GM18520 (cell line): ENCODE results near the gene ALPG.
"Not testable (repeated sequence)": the region's sequence is repeated elsewhere in the genome, so short reads cannot be mapped to it uniquely, and the experiment has no call there.

Source experiments
- ATAC-seq: cut with Tn5 transposase; IDR thresholded peaks from one replicate; pipeline ENCODE4 v1.9.1; 2021; ENCODE audit not compliant: unreplicated experiment

ALPG gene

DNA sequence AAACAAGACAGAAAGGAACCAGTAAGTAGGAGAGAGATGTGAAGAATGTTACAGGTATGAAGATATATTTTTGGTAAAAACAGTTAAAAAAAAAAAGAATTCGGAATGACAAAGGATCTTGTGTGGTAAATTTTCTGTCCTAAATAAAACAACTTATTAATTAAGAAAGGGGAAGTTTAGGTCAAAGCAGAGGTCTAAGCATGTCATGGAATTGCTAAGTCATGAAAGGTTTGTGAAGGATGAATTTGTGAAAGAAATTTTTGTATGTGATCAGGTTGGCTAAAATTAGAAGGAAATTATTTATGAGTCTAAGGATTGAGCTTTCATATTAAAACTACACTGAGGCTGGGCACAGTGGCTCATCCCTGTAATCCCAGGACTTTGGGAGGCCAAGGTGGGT lies 11.1 kb upstream of the ALPG start:
- ATAC-seq = no peak

DNA sequence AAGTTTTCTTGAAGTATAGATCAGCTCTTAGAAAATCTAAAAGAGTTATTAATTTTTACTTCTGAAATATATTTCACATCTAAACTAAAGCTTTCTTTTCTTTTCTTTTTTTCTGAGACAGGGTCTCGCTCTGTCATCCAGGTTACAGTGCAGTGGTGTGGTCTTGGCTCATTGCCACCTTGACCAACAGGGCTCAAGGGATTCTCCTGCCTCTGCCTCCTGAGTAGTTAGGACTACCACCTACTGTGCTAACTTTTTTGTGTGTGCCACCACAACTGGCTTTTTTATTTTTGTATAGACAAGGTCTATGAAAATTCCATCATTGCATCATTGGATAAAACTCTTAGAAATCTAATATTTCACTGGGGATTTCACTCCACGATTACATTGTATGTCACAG lies 10.0 kb upstream of the ALPG start:
- ATAC-seq = no peak

DNA sequence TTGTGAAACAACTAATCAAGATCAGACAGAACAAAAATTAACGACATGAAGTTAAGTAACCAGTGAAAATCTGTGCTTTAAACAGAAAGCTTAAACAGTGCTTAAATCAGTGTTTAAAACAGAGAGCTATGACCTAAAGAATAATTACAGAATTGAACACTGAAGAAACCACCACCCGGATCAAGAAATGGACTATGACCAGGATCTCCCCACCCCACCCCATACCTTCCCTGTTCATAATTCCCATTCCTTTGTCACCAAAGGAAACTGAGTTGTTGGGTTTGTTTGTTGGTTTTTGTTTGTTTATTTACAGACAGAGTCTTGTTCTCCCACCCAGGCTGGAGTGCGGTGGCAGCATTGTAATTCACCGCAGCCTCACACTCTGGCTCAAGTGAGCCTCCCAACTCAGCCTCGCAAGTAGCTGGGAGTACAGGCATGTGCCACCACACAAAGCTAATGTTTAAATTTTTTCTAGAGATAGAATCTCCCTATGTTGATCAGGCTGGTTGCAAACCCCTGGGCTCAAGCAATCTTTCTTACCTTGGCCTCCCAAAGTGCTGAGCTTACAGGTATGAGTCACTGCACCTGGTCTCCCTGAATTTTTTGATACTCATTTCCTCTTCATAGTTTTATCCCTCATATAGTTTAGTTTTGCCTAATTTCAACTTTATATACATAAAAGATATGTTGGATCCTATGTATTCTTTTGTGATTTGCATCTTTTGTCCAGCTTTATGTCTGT lies 8.2 kb upstream of the ALPG start:
- no peak for ATAC-seq

DNA sequence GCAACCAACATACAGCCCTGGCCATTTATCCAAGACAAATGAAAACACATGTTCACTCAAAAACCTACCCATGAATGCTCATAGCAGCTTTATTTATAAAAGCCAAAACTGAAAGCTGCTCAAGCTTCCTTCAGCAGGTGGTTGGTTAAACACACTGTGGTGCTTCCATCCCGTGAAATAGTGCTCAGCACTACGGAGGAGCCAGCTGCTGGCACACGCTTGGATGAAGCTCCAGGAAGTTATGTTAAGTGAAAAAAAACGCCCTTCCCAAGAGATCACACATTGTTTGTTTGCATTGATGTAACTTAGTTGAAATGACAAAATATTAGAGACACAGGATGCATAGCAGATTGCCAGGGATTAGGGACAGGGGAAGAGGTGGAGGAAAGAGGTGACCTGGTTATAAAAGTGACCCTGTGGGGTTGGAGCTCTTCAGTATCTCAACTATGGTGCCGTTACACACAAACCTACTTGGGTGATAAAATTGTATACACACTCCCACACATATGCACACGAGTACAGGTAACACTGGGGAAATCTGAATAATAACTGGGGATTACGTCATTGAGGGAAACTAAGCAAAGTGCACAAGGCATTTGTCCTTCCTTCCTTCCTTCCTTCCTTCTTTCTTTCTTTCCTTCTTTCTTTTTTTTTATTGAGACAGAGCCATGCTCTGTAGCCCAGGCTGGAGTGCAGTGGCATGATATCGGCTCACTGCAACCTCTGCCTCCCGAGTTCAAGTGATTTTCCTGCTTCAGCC lies 6.2 kb upstream of the ALPG start:
- ATAC-seq = no peak

DNA sequence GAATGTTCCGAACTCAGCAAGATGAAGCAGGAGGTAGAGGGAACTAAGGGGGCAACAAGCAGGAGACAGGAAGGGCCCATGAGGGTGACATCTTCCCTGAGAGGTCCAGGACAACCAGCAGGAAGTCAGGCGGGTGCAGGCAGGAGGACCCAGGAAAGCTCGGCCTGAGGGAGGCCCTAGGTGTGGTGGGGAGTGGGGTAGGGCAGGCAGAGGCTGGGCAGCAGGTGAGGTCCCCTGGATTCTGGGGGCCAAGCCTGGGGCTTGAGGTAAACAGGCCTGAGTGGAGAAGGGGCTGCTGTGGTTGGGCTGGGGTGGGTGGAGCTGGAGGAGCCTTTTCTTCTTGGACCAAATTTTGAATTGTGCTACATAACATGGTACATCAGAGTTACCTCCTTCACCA lies 4.1 kb upstream of the ALPG start:
- no peak for ATAC-seq

DNA sequence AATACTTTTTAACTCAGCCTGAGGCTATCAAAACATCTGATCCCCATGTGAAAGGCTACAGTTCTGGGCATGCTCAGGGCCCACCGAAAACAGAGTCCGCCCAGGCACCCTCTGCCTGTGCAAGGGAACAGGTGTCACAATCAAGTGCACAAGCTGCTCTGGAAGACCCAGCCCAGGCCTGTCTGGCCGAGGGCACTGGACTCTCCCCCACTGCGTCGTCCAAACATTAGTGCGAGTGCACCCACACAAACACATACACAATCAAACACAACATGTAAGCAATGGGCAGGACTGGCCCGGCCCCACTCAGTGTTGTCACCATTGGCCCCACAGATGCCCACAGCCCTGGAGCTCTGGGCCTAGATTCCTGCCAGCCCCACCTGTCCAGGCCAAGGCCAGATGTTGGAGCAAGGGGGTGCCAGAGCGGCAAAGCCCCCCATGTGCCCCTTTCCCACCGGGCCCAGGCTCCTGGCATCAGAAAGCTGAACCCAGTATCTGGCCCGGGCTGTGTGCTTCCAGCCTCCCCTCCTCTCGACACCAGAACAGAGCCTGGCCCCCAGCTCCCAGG lies 617 bp upstream of the ALPG start:
- no peak for ATAC-seq

DNA sequence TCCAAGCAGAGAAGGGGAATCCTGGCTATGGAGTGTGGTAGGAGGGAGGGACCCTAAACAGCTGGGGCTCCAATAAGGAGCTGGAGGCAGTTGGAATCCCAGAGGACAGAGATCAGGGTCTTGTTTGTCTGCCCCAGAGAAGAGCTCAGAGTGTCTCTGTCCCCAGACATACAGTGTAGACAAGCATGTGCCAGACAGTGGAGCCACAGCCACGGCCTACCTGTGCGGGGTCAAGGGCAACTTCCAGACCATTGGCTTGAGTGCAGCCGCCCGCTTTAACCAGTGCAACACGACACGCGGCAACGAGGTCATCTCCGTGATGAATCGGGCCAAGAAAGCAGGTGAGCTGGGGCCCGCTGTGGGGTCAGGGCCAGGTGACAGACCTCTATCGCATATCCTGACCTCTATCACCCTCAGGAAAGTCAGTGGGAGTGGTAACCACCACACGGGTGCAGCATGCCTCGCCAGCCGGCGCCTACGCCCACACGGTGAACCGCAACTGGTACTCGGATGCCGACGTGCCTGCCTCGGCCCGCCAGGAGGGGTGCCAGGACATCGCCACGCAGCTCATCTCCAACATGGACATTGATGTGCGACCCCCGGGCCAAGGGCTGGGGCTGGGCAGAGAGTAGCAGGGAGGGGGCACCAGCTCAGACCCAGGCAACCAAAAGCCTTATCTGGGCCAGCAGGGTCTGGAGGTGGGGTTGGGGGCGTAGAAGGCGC lies 945 bp downstream of the ALPG start:
- not testable (repeated sequence) for ATAC-seq

DNA sequence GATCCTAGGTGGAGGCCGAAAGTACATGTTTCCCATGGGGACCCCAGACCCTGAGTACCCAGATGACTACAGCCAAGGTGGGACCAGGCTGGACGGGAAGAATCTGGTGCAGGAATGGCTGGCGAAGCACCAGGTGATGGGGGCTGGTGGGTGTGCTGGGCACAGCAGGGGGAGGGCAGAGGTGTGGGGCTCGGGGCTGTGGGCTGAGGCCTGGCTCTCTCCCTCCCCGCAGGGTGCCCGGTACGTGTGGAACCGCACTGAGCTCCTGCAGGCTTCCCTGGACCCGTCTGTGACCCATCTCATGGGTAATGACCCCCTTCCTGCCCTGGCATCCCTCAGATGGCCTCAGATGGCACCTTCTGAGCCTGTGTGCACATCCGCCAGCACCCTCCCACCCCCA lies 1.6 kb downstream of the ALPG start:
- not testable (repeated sequence) for ATAC-seq

DNA sequence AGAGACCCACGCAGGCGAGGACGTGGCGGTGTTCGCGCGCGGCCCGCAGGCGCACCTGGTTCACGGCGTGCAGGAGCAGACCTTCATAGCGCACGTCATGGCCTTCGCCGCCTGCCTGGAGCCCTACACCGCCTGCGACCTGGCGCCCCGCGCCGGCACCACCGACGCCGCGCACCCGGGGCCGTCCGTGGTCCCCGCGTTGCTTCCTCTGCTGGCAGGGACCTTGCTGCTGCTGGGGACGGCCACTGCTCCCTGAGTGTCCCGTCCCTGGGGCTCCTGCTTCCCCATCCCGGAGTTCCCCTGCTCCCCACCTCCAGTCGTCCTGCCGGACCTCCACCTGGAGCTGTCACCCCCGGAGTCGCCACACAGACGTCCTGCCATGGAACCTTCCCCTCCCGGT lies 3.0 kb downstream of the ALPG start:
- not testable (repeated sequence) for ATAC-seq

DNA sequence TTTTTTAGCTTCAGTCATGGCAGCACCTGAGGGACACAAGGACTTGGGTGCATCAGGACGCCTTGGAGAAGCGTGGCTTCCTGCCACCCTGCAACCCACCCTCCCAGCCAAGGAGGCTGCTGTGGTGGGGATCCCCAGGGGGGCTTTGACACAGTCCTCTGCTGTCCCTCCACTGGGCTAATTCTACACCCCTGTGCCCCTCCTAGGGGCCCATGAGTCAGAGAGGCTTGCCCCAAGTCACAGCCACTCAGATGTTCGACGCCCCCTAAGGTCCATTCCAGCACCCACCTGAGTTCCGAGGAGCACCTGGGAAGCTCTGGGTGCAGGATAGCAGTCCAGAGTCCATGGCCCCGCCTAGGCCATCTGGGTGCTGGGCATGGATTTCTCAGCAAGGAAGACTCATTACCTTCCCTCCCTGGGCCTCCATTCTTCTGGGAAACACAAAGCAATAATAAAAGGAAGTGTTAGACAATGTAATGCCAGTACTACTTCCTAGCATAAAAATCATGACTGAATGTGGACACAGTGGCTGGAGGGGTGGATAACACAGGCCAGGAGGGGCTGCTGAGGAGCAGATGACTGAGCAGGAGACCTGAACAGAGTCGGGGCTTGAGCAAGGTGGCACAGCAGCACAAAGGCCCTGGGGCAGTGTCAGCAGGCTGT lies 3.7 kb downstream of the ALPG start:
- no peak for ATAC-seq

DNA sequence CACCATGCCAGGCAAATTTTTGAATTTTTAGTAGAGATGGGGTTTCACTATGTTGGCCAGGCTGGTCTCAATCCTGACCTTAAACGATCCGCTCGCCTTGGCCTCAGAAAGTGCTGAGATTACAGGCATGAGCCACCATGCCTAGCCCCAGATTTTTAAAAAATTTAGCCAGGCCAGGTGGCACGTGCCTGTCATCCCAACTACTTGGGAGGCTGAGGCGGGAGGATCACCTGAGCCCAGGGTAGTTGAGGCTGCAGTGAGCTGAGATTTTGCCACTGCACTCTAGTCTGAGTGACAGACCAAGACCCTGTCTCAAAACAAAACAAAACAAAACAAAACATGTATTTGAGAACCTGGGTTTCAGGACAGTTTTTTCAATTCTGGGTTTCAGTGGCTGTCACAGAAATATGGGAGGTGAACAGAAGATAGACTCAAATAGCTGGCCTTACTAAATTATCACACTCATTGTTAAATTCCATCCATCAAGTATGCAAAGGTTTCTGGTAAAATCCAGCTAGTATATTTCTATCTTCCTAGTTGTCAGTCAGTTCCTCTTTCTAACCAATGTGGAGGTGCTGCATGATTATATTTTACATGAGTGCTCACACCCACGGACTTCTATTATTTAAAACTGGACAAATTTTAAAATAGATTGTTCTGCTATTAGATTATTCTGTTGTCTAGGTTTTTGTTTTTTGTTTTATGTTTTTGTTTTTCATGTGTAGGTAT lies 5.4 kb downstream of the ALPG start:
- ATAC-seq = no peak

DNA sequence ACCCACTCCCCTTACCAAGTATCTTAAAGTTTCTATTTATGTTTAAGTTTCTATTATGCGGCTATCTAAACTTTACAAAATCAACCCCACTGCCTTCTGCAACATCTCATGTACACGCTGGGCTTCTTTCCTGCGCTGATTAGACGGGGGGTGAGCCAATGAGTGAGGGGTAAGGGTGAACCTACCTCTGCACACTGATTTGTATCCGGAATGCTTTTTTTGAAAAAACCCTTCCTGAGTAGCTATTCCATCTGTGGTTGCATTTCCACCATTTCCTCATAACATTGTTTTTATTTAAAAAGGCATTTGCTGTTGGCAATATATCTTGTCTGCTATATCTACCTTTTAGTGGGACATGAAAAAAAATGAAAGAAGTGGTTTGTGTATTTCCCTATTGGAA lies 6.3 kb downstream of the ALPG start:
- ATAC-seq = no peak

DNA sequence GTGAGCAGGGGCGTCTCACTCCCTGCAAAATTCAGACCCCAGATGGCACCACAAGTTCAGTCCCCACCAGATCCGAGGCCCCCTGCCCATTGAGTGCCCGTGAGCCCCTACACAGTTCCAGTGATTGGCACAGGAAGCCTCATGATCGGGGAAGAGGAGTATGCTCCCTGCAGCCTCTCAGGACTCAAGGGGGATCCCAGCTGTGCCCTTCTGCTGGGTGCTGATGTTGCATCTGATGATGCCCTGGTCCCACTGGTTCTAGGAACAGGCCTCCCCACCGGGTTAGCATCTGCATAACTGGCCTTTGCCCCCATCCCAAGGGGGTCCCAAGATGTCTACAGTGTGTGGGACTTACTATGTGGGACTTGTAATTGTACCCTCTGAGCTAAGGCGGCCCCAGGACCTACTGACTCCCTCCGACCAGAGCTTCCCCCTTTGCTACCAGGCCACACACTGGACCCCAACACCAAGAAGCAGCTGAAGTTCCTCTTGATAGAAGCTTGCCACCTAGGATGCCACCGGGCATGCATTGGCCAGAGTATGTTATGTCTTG lies 8.6 kb downstream of the ALPG start:
- ATAC-seq = no peak

DNA sequence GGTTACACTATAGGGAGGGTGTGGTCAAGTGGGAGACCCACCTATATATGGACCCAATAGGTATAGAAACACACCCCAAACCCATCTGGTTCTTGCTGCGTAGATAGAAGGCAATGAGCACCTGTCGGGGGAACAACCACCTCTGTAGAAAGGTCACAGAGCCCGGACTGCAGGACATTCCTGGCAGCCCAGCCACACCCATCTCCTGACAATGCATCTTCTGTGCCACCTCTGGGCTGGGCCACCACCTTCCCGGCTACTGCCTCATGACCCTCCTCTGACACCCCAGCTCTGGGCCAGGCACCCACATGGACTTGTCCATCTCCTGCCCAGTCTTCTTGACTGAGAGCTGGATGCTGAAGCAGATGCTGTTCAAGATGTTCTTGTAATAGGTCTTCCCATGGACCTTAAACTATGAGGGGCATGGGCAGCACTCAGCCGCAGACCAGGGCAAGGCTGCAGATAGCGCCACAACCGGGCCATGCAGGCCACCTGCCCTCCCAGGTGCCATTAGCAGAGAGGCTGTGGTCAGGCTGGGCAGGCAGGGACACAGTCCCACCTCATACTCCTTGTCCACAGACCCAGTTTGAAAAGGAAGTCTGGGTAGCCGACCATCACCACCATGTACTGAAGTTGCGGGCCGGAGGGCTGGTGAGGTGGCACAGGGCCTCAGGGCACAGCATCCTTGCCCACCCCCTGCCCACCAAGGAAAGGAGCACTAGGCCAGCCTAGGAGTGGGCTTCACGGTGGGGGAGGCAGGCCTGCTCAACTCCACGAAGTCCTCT lies 9.3 kb downstream of the ALPG start:
- no peak for ATAC-seq

DNA sequence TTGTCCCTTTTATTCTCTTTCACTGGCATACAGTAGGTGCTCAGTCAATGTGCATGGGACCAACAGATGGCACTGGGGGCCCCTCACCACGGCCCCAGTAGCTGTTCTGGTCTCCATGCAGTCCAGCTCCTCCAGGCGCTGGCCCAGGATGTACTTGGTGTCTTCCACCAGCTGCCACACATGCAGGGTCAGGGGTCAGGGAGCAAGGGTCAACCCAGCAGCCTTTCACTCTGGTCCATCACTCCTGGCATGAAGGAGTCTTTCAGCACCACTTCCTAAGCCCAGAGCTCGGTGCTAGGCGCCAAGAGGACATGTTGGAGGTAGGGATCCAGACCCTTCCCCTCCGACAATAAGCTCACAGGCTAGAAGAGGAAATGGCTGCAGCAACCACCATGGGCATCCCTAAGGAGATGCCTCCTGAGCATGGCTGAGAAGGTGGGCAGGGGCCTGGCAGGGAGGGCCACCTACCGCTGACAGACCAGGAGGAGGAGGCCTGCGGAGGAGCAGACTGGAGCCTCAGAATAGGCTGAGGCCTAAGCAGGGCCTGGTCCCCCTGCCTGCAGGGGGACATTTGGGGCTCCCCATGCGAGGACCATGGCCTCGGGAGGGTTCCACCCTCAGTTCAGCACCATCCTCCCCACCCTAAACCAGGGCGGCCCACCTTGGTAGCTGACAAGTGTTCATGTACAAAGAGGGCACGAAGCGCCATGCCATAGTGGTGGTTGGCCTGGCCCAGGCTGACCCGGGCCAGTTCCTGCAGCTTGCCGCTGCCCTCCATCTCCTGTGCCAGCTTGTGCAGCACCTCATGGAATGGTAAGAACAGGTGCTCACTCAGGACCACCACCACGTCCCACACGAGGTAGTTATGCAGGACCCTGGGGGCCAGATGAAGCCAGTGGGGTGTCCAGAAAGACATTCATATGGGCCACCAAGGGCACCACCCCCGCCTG lies 10.2 kb downstream of the ALPG start:
- no peak for ATAC-seq

DNA sequence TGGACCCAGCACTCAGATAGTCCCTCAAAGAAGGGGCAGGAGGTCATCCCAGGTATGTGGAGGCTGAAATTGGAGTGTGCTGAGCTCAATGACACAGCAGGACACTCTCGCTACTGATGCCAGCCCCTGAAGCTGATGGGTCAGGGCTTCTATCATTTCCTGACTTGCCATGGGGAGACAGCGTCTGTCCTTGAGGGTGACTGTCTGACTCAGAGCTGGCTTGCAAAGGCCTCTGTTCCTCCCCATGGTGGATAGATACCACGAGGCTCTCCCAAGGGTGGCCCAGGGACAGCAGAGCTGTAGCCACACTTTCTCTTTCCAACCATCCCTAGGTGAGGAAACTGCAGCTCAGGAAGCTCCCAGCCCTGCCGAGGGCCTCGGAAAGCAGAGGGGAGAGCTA lies 10.8 kb downstream of the ALPG start:
- ATAC-seq = no peak

DNA sequence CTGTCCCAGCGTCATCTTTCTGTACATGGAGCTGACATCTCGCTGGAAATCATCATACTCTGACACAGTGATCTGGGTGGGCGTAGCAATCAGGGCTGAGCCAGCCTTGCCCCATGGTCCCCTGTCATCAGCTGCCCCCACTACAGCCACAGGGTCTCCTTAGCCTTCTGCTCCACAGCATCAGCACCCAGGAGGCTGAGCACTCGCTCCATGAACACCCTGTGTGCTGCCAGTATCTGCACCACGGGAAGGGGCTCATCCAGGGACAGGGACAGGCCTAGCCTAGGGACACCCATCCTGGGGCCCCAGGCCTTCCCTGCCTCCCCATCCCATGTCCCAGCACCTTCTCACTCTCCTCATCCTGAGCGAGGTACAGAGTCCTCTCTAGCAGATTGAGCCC lies 11.4 kb downstream of the ALPG start:
- ATAC-seq = no peak
